CD4-positive, alpha-beta T cell (primary cell): Measurements from ENCODE around the gene SPDL1. TPM values are rescaled to one million over a fixed set of nuclear protein-coding genes. Genes with fewer than 3 reads are reported as not detected.

Experiments
- ATAC-seq: fragments of 200-7000 bp; cut with Tn5 transposase; one replicate; pipeline ENCODE4 v1.10.0; 2022; ENCODE audit warnings: mild to moderate bottlenecking; ENCODE audit not compliant: poor library complexity
- CTCF ChIA-PET: fragments of 350-600 bp; sonication (Branson Sonifier 250); formaldehyde crosslinking; loops from one replicate; lab custom pipeline; 2021; ENCODE audit warnings: antibody characterized with exemption, inconsistent platforms; lab: Charles Lee
- POLR2A ChIA-PET: fragments of 350-600 bp; sonication (Branson Sonifier 250); formaldehyde crosslinking; loops from one replicate; lab custom pipeline; 2021; ENCODE audit warnings: antibody characterized with exemption, inconsistent platforms; lab: Charles Lee
- DNase-seq, 14 experiments: peaks; one replicate each; pipeline ENCODE4 v3.0.0-alpha.2; 2013 to 2020; ENCODE audit warnings: mixed read lengths in 2 of 14
- H3K27ac ChIP-seq, 2 donors: one replicate each; pipeline versions ENCODE4 v1.5.1 to v1.7.0; 2013; ENCODE audit warnings: low read length in 2 of 2, low read depth in 1 of 2, mild to moderate bottlenecking in 1 of 2
- H3K27me3 ChIP-seq, 2 experiments: 1 replicate in 1 of 2; 2 replicates in 1 of 2; pipeline versions ENCODE4 v1.6.1 to v1.7.0; 2013; ENCODE audit warnings: low read length in 2 of 2, control low read depth in 1 of 2, mild to moderate bottlenecking in 1 of 2, moderate library complexity in 1 of 2; ENCODE audit not compliant: insufficient read depth in 2 of 2, control insufficient read depth in 1 of 2
- H3K36me3 ChIP-seq: one replicate; pipeline ENCODE4 v1.6.1; 2013; ENCODE audit warnings: low read length, control low read depth; ENCODE audit not compliant: insufficient read depth
- H3K4me1 ChIP-seq: one replicate; pipeline ENCODE4 v1.6.1; 2013; ENCODE audit warnings: low read length, control low read depth; ENCODE audit not compliant: insufficient read depth
- H3K4me3 ChIP-seq: one replicate; pipeline ENCODE4 v1.5.1; 2013; ENCODE audit warnings: mild to moderate bottlenecking, low read length, moderate library complexity
- H3K9me3 ChIP-seq, 2 experiments: 1 replicate in 1 of 2; 2 replicates in 1 of 2; pipeline versions ENCODE4 v1.6.1 to v1.7.0; 2013; ENCODE audit warnings: low read length in 2 of 2, mild to moderate bottlenecking in 2 of 2, control low read depth in 1 of 2, moderate library complexity in 1 of 2; ENCODE audit not compliant: control insufficient read depth in 1 of 2, insufficient read depth in 1 of 2
- H3K27ac Mint-ChIP-seq: one replicate; pipeline ENCODE4 v1.8.0; 2020; ENCODE audit warnings: mixed read lengths
- H3K27me3 Mint-ChIP-seq: one replicate; pipeline ENCODE4 v1.8.0; 2021; ENCODE audit warnings: mixed read lengths
- H3K36me3 Mint-ChIP-seq: one replicate; pipeline ENCODE4 v1.8.0; 2021; ENCODE audit warnings: low read depth, mixed read lengths
- H3K4me1 Mint-ChIP-seq: one replicate; pipeline ENCODE4 v1.8.0; 2021; ENCODE audit warnings: low read depth, mixed read lengths
- H3K4me3 Mint-ChIP-seq: one replicate; pipeline ENCODE4 v1.8.0; 2020; ENCODE audit warnings: mild to moderate bottlenecking, mixed read lengths
- H3K9me3 Mint-ChIP-seq: one replicate; pipeline ENCODE4 v1.8.0; 2020; ENCODE audit warnings: mixed read lengths
- intact Hi-C, 2 experiments: fragments of 100-400 bp; cut with DNase I in 1 of 2; cut with micrococcal nuclease in 1 of 2; formaldehyde crosslinking; loops; one replicate each; pipeline versions ENCODE4 v1.15.1 to v1.9.0; 2023 to 2025; cut with DNase I, micrococcal nuclease
- total RNA-seq, 174 experiments: library from RNA in 2 of 174; stranded (reverse) in 2 of 174; gene quantifications; one replicate each; pipeline ENCODE4 v1.2.3 and lab custom pipeline; 2021 to 2026
- TF ChIP-seq, protein P1 (sequence below): fragments of 200-600 bp; IDR thresholded peaks from one replicate; pipeline ENCODE4 v1.8.0; 2022; ENCODE audit warnings: antibody characterized with exemption, mild to moderate bottlenecking

SPDL1 gene
- total RNA-seq, 2 experiments from 2014 or later, result 4.3 to 5.6 TPM

DNA sequence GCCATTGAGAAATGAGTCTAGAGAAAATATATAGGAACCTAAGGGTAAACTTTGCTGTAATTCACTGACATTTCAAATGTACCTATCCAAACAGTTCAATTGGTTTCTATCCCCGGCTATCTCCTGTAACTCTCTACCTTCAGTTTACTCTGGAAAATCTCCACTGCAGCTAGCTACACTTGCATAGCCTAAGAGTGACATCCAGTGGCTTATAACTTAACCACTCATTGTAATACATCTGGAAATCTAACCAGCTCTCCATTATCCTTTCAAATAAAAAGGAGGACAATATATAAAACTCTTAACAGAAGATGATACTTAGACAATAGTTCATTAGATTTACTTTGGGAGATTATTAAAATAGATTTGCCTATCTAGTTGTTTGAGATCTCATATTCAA, 35.3 kb upstream of the SPDL1 start:
- Histone ChIP-seq H3K4me3 (no peak overlapping the region), H3K9me3 (no peaks in the 10 kb centered on the region), H3K4me1 (no peaks in the 10 kb centered on the region), H3K27me3 (peaks cover 0 to 49% of the 10 kb centered on the region in 2 experiments), H3K36me3 (no peaks in the 10 kb centered on the region), H3K27ac (no peak overlapping the region)
- DNase-seq (no peak), ATAC-seq (no peak)
- Mint-ChIP-seq H3K27ac (no peak overlapping the region), H3K9me3 (no peaks in the 10 kb centered on the region), H3K4me1 (no peaks in the 10 kb centered on the region), H3K4me3 (no peak overlapping the region), H3K27me3 (peaks cover 86% of the 10 kb centered on the region), H3K36me3 (no peaks in the 10 kb centered on the region)
- intact Hi-C loops, result no loop called here
- CTCF ChIA-PET, result no interaction called here
- POLR2A ChIA-PET, result no interaction called here
- TF ChIP-seq, protein P1, sequence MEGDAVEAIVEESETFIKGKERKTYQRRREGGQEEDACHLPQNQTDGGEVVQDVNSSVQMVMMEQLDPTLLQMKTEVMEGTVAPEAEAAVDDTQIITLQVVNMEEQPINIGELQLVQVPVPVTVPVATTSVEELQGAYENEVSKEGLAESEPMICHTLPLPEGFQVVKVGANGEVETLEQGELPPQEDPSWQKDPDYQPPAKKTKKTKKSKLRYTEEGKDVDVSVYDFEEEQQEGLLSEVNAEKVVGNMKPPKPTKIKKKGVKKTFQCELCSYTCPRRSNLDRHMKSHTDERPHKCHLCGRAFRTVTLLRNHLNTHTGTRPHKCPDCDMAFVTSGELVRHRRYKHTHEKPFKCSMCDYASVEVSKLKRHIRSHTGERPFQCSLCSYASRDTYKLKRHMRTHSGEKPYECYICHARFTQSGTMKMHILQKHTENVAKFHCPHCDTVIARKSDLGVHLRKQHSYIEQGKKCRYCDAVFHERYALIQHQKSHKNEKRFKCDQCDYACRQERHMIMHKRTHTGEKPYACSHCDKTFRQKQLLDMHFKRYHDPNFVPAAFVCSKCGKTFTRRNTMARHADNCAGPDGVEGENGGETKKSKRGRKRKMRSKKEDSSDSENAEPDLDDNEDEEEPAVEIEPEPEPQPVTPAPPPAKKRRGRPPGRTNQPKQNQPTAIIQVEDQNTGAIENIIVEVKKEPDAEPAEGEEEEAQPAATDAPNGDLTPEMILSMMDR, result no peak

DNA sequence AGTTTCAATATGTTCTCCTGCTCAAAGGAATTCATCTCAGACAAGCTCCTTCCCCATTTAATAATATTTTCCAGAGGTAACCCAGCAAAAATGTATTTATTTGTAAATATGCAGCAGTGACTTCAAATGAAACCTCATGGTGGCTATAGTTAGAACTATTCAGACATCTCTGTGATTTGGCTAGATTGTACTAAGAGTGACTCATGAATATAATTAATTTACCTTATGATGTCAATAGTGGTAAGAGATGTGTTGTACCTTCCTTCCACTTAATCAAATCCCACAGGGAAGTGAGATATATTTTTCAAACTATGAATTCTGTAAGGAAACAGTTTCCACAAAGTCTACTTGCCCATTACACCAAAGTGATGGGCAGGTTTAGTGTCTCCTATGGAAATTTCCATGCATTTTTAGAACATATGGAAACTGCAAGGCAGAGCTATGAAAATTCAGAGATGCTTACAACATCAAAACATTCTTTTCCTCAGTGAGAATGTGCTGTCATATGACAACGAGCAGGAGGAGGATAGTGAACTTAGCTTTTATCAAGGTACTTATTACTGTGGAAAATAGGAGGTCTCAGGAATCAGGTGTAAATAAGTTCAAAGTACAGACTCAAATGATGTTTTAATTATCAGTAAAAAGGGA, 34.0 kb upstream of the SPDL1 start:
- no peaks in the 10 kb centered on the region for H3K9me3 ChIP-seq
- H3K27me3 Mint-ChIP-seq, result peaks cover 88% of the 10 kb centered on the region
- no peak overlapping the region for H3K27ac Mint-ChIP-seq
- no peaks in the 10 kb centered on the region for H3K36me3 ChIP-seq
- H3K27me3 ChIP-seq, result peaks cover 0 to 49% of the 10 kb centered on the region in 2 experiments
- H3K4me3 Mint-ChIP-seq, result no peak overlapping the region
- H3K4me1 ChIP-seq, result no peaks in the 10 kb centered on the region
- ChIA-PET POLR2A (no interaction called here), CTCF (interaction anchor here (1.0 kb wide), 1 partner anchor 9 kb away, joined by 4 read pairs; no protein-coding TSS in a partner anchor)
- DNase-seq (no peak), ATAC-seq (no peak)
- H3K27ac ChIP-seq, result no peak overlapping the region
- TF ChIP-seq, protein P1, result no peak
- no peak overlapping the region for H3K4me3 ChIP-seq
- no peaks in the 10 kb centered on the region for H3K36me3 Mint-ChIP-seq
- no peaks in the 10 kb centered on the region for H3K4me1 Mint-ChIP-seq
- no peaks in the 10 kb centered on the region for H3K9me3 Mint-ChIP-seq
- intact Hi-C loops, result no loop called here

DNA sequence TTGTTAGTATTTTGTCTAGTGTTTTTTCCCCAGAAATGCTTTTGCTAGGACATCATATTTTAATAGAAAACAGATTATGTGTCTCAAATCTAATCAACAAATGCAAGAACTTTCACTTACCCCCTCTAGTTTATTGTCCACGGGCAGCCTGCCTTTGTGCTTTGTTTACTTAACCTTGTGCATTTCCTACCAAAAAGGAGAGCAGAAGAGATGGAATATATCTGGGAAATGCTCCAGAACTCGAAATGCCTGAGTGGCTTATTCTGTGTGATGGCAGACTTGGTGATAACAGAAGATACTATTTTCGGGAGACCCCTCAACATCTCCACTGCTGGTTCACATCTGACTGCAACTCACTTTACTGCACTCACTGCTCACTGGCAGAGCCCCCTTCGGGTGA, 33.3 kb upstream of the SPDL1 start:
- ChIA-PET POLR2A (no interaction called here), CTCF (interaction anchor here (1.0 kb wide), 1 partner anchor 10 kb away, joined by 4 read pairs; no protein-coding TSS in a partner anchor)
- no peak overlapping the region for H3K4me3 ChIP-seq
- no peak overlapping the region for H3K27ac ChIP-seq
- no peak for DNase-seq
- no peaks in the 10 kb centered on the region for H3K36me3 ChIP-seq
- H3K4me1 ChIP-seq, result no peaks in the 10 kb centered on the region
- no peak overlapping the region for H3K27ac Mint-ChIP-seq
- H3K4me3 Mint-ChIP-seq, result no peak overlapping the region
- TF ChIP-seq, protein P1, result no peak
- H3K9me3 Mint-ChIP-seq, result no peaks in the 10 kb centered on the region
- H3K36me3 Mint-ChIP-seq, result no peaks in the 10 kb centered on the region
- peaks cover 81% of the 10 kb centered on the region for H3K27me3 Mint-ChIP-seq
- peaks cover 0 to 53% of the 10 kb centered on the region in 2 experiments for H3K27me3 ChIP-seq
- no peaks in the 10 kb centered on the region for H3K4me1 Mint-ChIP-seq
- no peaks in the 10 kb centered on the region for H3K9me3 ChIP-seq
- intact Hi-C loops, result no loop called here
- ATAC-seq, result no peak
